ENCODE results near the gene PLEKHA6. TPM values are rescaled to one million over a fixed set of nuclear protein-coding genes. Genes with fewer than 3 reads are reported as not detected.

The PLEKHA6 gene
- total RNA-seq, 4 donors from 2014 or later: 5.9 to 13.6 (median 8.4) TPM

- Histone ChIP-seq H3K36me3 (no peaks in the 10 kb centered on the region), H3K27me3 (no peaks in the 10 kb centered on the region), H3K4me1 (no peaks in the 10 kb centered on the region), H3K9me3 (no peaks in the 10 kb centered on the region), H3K4me3 (no peak overlapping the region), H3K27ac (no peak overlapping the region)
- TF ChIP-seq POLR2A (IDR thresholded peaks at IDR 0.05) (no peak), CTCF (IDR thresholded peaks at IDR 0.05) (no peak)
- DNase-seq: no peak
- intact Hi-C loops (cut with DNase I; ENCODE audit: low total_unique reads): no loop called here
Measured at GRCh38 chr1:204278958-204279357, 80.8 kb downstream of the PLEKHA6 start.

DNA sequence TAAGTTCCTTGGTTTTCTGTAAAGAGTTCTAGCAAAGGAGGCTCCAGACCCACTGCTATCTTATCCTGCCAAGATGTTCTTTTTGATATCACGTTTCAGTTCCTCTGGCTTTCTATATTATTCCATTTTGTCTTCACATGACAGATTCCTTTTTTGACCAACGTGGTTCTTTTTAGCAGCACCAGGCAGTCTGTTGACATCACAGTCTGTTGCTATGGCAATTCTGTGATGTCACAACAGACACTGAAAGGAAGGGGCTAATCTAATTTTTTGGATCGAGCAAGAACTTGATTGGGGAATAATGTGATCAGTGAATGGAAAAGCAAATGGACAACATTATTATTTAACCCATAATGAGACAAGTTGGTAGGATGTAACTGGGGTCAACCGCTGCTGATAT, 81.5 kb downstream of the PLEKHA6 start:
- DNase-seq: no peak
- Histone ChIP-seq H3K36me3 (no peaks in the 10 kb centered on the region), H3K27ac (no peak overlapping the region), H3K9me3 (no peaks in the 10 kb centered on the region), H3K4me3 (no peak overlapping the region), H3K4me1 (no peaks in the 10 kb centered on the region), H3K27me3 (no peaks in the 10 kb centered on the region)
- intact Hi-C loops (cut with DNase I; ENCODE audit: low total_unique reads): no loop called here
- TF ChIP-seq POLR2A (IDR thresholded peaks at IDR 0.05): no peak
- TF ChIP-seq CTCF (IDR thresholded peaks at IDR 0.05): no peak

GRCh38 chr1:204277563-204278219, 82.0 kb downstream of the PLEKHA6 start:
- no peaks in the 10 kb centered on the region for H3K4me1 ChIP-seq
- TF ChIP-seq POLR2A (IDR thresholded peaks at IDR 0.05): no peak
- no peak for TF ChIP-seq CTCF (IDR thresholded peaks at IDR 0.05)
- no peak overlapping the region for H3K27ac ChIP-seq
- H3K9me3 ChIP-seq: no peaks in the 10 kb centered on the region
- no peak for DNase-seq
- no peaks in the 10 kb centered on the region for H3K27me3 ChIP-seq
- H3K36me3 ChIP-seq: no peaks in the 10 kb centered on the region
- no peak overlapping the region for H3K4me3 ChIP-seq
- intact Hi-C loops (cut with DNase I; ENCODE audit: low total_unique reads): no loop called here

- Histone ChIP-seq H3K27ac (no peak overlapping the region), H3K4me3 (no peak overlapping the region), H3K9me3 (no peaks in the 10 kb centered on the region), H3K36me3 (no peaks in the 10 kb centered on the region), H3K4me1 (no peaks in the 10 kb centered on the region), H3K27me3 (no peaks in the 10 kb centered on the region)
- DNase-seq: no peak
- intact Hi-C loops (cut with DNase I; ENCODE audit: low total_unique reads): no loop called here
- TF ChIP-seq POLR2A (IDR thresholded peaks at IDR 0.05) (no peak), CTCF (IDR thresholded peaks at IDR 0.05) (no peak)
Measured at GRCh38 chr1:204275695-204276370, 83.9 kb downstream of the PLEKHA6 start.

DNA sequence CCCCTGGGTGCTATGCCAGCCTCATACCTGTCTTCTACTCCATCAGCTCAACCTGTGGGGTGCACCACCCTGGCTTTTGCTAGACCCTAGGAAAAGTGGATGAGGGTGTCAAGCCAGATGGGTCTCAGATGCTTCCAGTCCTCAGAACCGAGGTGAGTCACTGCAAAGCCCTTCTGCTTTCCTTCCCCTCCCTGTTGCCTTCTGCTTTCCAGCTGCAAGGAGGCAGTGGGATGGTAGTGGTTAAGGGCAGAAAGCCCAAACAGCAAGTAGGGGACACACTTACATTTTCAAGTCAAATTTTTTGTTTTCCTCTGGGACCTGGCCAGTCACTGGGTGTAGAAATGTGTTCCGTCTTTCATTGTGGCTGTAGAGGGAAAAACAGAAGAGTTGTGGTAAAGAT, 85.3 kb downstream of the PLEKHA6 start:
- Histone ChIP-seq H3K36me3 (no peaks in the 10 kb centered on the region), H3K27ac (no peak overlapping the region), H3K27me3 (no peaks in the 10 kb centered on the region), H3K4me1 (no peaks in the 10 kb centered on the region), H3K4me3 (no peak overlapping the region), H3K9me3 (no peaks in the 10 kb centered on the region)
- no peak for TF ChIP-seq POLR2A (IDR thresholded peaks at IDR 0.05)
- no peak for TF ChIP-seq CTCF (IDR thresholded peaks at IDR 0.05)
- DNase-seq: no peak
- intact Hi-C loops (cut with DNase I; ENCODE audit: low total_unique reads): no loop called here
